H54 (cell line): ENCODE results near the gene SCAF8.
"Not testable (repeated sequence)": the region's sequence is repeated elsewhere in the genome, so short reads cannot be mapped to it uniquely, and the experiment has no call there.

ENCODE experiments used
- DNase-seq: peaks from one replicate; pipeline ENCODE4 v3.0.0; 2011; ENCODE audit warnings: low spot score, mixed read lengths; ENCODE audit not compliant: insufficient read length
- FAIRE-seq: peaks from 3 replicates; lab custom pipeline; 2011; peaks lifted over from hg19 to GRCh38; lab: Jason Lieb, UNC
- POLR2A ChIP-seq: IDR thresholded peaks from 2 replicates; pipeline ENCODE4 v1.6.1; 2011; ENCODE audit warnings: low read depth, mild to moderate bottlenecking, low read length

Gene SCAF8

GRCh38 chr6:154719433-154719832 is 13.8 kb upstream of the SCAF8 start:
- DNase-seq, result no peak
- no peak for TF ChIP-seq POLR2A
- FAIRE-seq, result no peak

GRCh38 chr6:154719854-154720253 is 13.4 kb upstream of the SCAF8 start:
- no peak for TF ChIP-seq POLR2A
- FAIRE-seq, result no peak
- DNase-seq, result no peak

- DNase-seq (peak; percentile 31), FAIRE-seq (no peak)
- no peak for TF ChIP-seq POLR2A
Measured at GRCh38 chr6:154721460-154721859, 11.8 kb upstream of the SCAF8 start.

GRCh38 chr6:154726887-154727286 is 6.3 kb upstream of the SCAF8 start:
- no peak for FAIRE-seq
- no peak for DNase-seq
- no peak for TF ChIP-seq POLR2A

GRCh38 chr6:154731296-154732218 is 1.7 kb upstream of the SCAF8 start:
- no peak for FAIRE-seq
- no peak for DNase-seq
- no peak for TF ChIP-seq POLR2A

GRCh38 chr6:154732538-154733182 is 556 bp upstream of the SCAF8 start:
- peak; percentile 5 for DNase-seq
- no peak for FAIRE-seq
- peak; percentile 22; the same call in 1 of the 2 replicates for TF ChIP-seq POLR2A

GRCh38 chr6:154733626-154734382 is 588 bp downstream of the SCAF8 start:
- FAIRE-seq, result no peak

GRCh38 chr6:154736618-154737259 is 3.5 kb downstream of the SCAF8 start:
- FAIRE-seq, result no peak
- no peak for TF ChIP-seq POLR2A
- no peak for DNase-seq

More at GRCh38 chr6:154733626-154734382, 588 bp downstream of the SCAF8 start:
- peak; percentile 83 for DNase-seq
- TF ChIP-seq POLR2A, result peak; percentile 66

GRCh38 chr6:154737424-154737823 is 4.2 kb downstream of the SCAF8 start:
- TF ChIP-seq POLR2A, result no peak
- DNase-seq (no peak), FAIRE-seq (no peak)

- no peak for TF ChIP-seq POLR2A
- no peak for DNase-seq
- FAIRE-seq, result no peak
Measured at GRCh38 chr6:154738551-154738961, 5.3 kb downstream of the SCAF8 start.

- no peak for FAIRE-seq
- TF ChIP-seq POLR2A, result no peak
- DNase-seq, result no peak
Measured at GRCh38 chr6:154740658-154741057, 7.4 kb downstream of the SCAF8 start.

- TF ChIP-seq POLR2A, result no peak
- DNase-seq, result no peak
- no peak for FAIRE-seq
Measured at GRCh38 chr6:154742891-154743290, 9.7 kb downstream of the SCAF8 start.

GRCh38 chr6:154744029-154744745 is 11.0 kb downstream of the SCAF8 start:
- not testable (repeated sequence) for FAIRE-seq, DNase-seq

- TF ChIP-seq POLR2A, result no peak
- no peak for DNase-seq
- no peak for FAIRE-seq
Measured at GRCh38 chr6:154745243-154745642, 12.0 kb downstream of the SCAF8 start.
